ENCODE measurements around the gene DGLUCY. TPM values are rescaled to one million over a fixed set of nuclear protein-coding genes. Genes with fewer than 3 reads are reported as not detected.
"Not testable (repeated sequence)": the region's sequence is repeated elsewhere in the genome, so short reads cannot be mapped to it uniquely, and the experiment has no call there.

Gene DGLUCY
- total and polyA plus RNA-seq, 7 experiments from 2014 or later: 31.1 to 108 (median 87.8) TPM

- Mint-ChIP-seq H3K27ac (peak overlapping the region in 8 of 9 donors; percentile 12 to 85 (median 68)), H3K4me1 (peaks cover 6 to 29% (median 13%) of the 10 kb centered on the region in 7 donors), H3K36me3 (peaks cover 0 to 38% (median 15%) of the 10 kb centered on the region in 5 donors), H3K27me3 (no peaks in the 10 kb centered on the region), H3K4me3 (peak overlapping the region in 1 of 10 donors; percentile 8), H3K9me3 (no peaks in the 10 kb centered on the region)
- Histone ChIP-seq H3K4me1 (ENCODE audit: control insufficient read depth in 2 of 2, insufficient read depth in 2 of 2, low read length in 2 of 2) (peaks cover 0 to 8% of the 10 kb centered on the region in 2 donors), H3K9me3 (ENCODE audit: control insufficient read depth in 2 of 3, low read length in 3 of 3) (no peaks in the 10 kb centered on the region), H3K4me3 (ENCODE audit: low read length) (no peak overlapping the region), H3K27ac (ENCODE audit: low read depth, low read length) (peak overlapping the region; percentile 44), H3K27me3 (ENCODE audit: control insufficient read depth in 2 of 2, insufficient read depth in 2 of 2, low read length in 2 of 2) (no peaks in the 10 kb centered on the region), H3K36me3 (ENCODE audit: control insufficient read depth in 2 of 3, insufficient read depth in 3 of 3, low read length in 3 of 3) (peaks cover 5 to 38% (median 9%) of the 10 kb centered on the region in 3 experiments)
- ATAC-seq (peak; percentile 91), DNase-seq (peak; percentile 30 to 80 (median 68))
- intact Hi-C loops (cut with micrococcal nuclease): loop anchor here (1.0 to 5.0 kb wide), 8 partner anchors 17 to 241 kb away; partner anchors contain the start of gene CCDC88C (in 1 of the 2)
- ChIA-PET POLR2A (interaction anchor here (0.6 to 2.6 kb wide), 8 partner anchors 65 to 279 kb away, joined by 3 to 21 read pairs (median 3); no protein-coding TSS in a partner anchor), CTCF (interaction anchor here (0.5 to 12.6 kb wide), 26 partner anchors 9 to 892 kb away, joined by 3 to 204 read pairs (median 4); no protein-coding TSS in a partner anchor)
Observed at GRCh38 chr14:91177073-91178034, 63.5 kb downstream of the DGLUCY start.

- peaks cover 0 to 8% of the 10 kb centered on the region in 2 donors for H3K4me1 ChIP-seq (ENCODE audit: control insufficient read depth in 2 of 2, insufficient read depth in 2 of 2, low read length in 2 of 2)
- H3K27me3 ChIP-seq (ENCODE audit: control insufficient read depth in 2 of 2, insufficient read depth in 2 of 2, low read length in 2 of 2): no peaks in the 10 kb centered on the region
- Mint-ChIP-seq H3K36me3 (peaks cover 3 to 37% (median 21%) of the 10 kb centered on the region in 5 donors), H3K9me3 (no peaks in the 10 kb centered on the region), H3K4me3 (no peak overlapping the region), H3K27me3 (no peaks in the 10 kb centered on the region), H3K4me1 (peaks cover 2 to 24% (median 9%) of the 10 kb centered on the region in 7 donors), H3K27ac (no peak overlapping the region)
- ChIA-PET CTCF (interaction anchor here (12.6 kb wide), 1 partner anchor 103 kb away, joined by 204 read pairs; no protein-coding TSS in a partner anchor), POLR2A (no interaction called here)
- ATAC-seq: no peak
- no peak for DNase-seq
- no peaks in the 10 kb centered on the region for H3K9me3 ChIP-seq (ENCODE audit: control insufficient read depth in 2 of 3, low read length in 3 of 3)
- no peak overlapping the region for H3K27ac ChIP-seq (ENCODE audit: low read depth, low read length)
- peaks cover 5 to 39% (median 9%) of the 10 kb centered on the region in 3 experiments for H3K36me3 ChIP-seq (ENCODE audit: control insufficient read depth in 2 of 3, insufficient read depth in 3 of 3, low read length in 3 of 3)
- no peak overlapping the region for H3K4me3 ChIP-seq (ENCODE audit: low read length)
- intact Hi-C loops (cut with micrococcal nuclease): no loop called here
Observed at GRCh38 chr14:91180611-91181010, 66.7 kb downstream of the DGLUCY start.

- H3K27ac ChIP-seq (ENCODE audit: low read depth, low read length); intact Hi-C loops (cut with micrococcal nuclease); H3K9me3 Mint-ChIP-seq; H3K27me3 ChIP-seq (ENCODE audit: control insufficient read depth in 2 of 2, insufficient read depth in 2 of 2, low read length in 2 of 2); ATAC-seq; H3K27me3 Mint-ChIP-seq; H3K27ac Mint-ChIP-seq; H3K4me3 Mint-ChIP-seq; H3K9me3 ChIP-seq (ENCODE audit: control insufficient read depth in 2 of 3, low read length in 3 of 3); DNase-seq; POLR2A ChIA-PET; H3K4me3 ChIP-seq (ENCODE audit: low read length); H3K4me1 ChIP-seq (ENCODE audit: control insufficient read depth in 2 of 2, insufficient read depth in 2 of 2, low read length in 2 of 2): not testable (repeated sequence)
- CTCF ChIA-PET: interaction anchor here (1.0 kb wide), 1 partner anchor 9 kb away, joined by 4 read pairs; no protein-coding TSS in a partner anchor
- Mint-ChIP-seq H3K36me3 (peaks cover 3 to 41% (median 24%) of the 10 kb centered on the region in 5 donors), H3K4me1 (peaks cover 0 to 16% (median 0%) of the 10 kb centered on the region in 7 donors)
- H3K36me3 ChIP-seq (ENCODE audit: control insufficient read depth in 2 of 3, insufficient read depth in 3 of 3, low read length in 3 of 3): peaks cover 5 to 52% (median 9%) of the 10 kb centered on the region in 3 experiments
Observed at GRCh38 chr14:91182753-91183152, 68.9 kb downstream of the DGLUCY start.

- POLR2A ChIA-PET: interaction anchor here (1.3 kb wide), 1 partner anchor 10 kb away, joined by 3 read pairs; no protein-coding TSS in a partner anchor
Observed at GRCh38 chr14:91184559-91184958, 70.7 kb downstream of the DGLUCY start.

GRCh38 chr14:91185721-91186120 lies 71.8 kb downstream of the DGLUCY start:
- intact Hi-C loops (cut with micrococcal nuclease): no loop called here

More at GRCh38 chr14:91184559-91184958, 70.7 kb downstream of the DGLUCY start:
- no peaks in the 10 kb centered on the region for H3K27me3 ChIP-seq (ENCODE audit: control insufficient read depth in 2 of 2, insufficient read depth in 2 of 2, low read length in 2 of 2)
- H3K4me3 ChIP-seq (ENCODE audit: low read length): no peak overlapping the region
- peaks cover 11 to 60% (median 16%) of the 10 kb centered on the region in 3 experiments for H3K36me3 ChIP-seq (ENCODE audit: control insufficient read depth in 2 of 3, insufficient read depth in 3 of 3, low read length in 3 of 3)
- no peak overlapping the region for H3K27ac ChIP-seq (ENCODE audit: low read depth, low read length)
- CTCF ChIA-PET: no interaction called here
- H3K4me1 ChIP-seq (ENCODE audit: control insufficient read depth in 2 of 2, insufficient read depth in 2 of 2, low read length in 2 of 2): no peaks in the 10 kb centered on the region
- Mint-ChIP-seq H3K27ac (peak overlapping the region in 1 of 9 donors; percentile 25), H3K36me3 (peaks cover 3 to 49% (median 39%) of the 10 kb centered on the region in 5 donors), H3K4me1 (peaks cover 0 to 13% (median 0%) of the 10 kb centered on the region in 7 donors), H3K27me3 (no peaks in the 10 kb centered on the region), H3K4me3 (no peak overlapping the region), H3K9me3 (no peaks in the 10 kb centered on the region)
- no peaks in the 10 kb centered on the region for H3K9me3 ChIP-seq (ENCODE audit: control insufficient read depth in 2 of 3, low read length in 3 of 3)
- intact Hi-C loops (cut with micrococcal nuclease): no loop called here
- ATAC-seq (no peak), DNase-seq (no peak)

GRCh38 chr14:91186515-91187066 lies 72.7 kb downstream of the DGLUCY start:
- CTCF ChIA-PET: interaction anchor here (0.5 to 0.7 kb wide), 3 partner anchors 166 to 371 kb away, joined by 3 to 4 read pairs (median 3); no protein-coding TSS in a partner anchor
- POLR2A ChIA-PET: no interaction called here

More at GRCh38 chr14:91185721-91186120, 71.8 kb downstream of the DGLUCY start:
- Mint-ChIP-seq H3K9me3 (no peaks in the 10 kb centered on the region), H3K4me1 (peaks cover 0 to 12% (median 0%) of the 10 kb centered on the region in 7 donors), H3K27me3 (no peaks in the 10 kb centered on the region), H3K27ac (no peak overlapping the region), H3K36me3 (peaks cover 9 to 55% (median 45%) of the 10 kb centered on the region in 5 donors), H3K4me3 (no peak overlapping the region)
- peaks cover 14 to 68% (median 16%) of the 10 kb centered on the region in 3 experiments for H3K36me3 ChIP-seq (ENCODE audit: control insufficient read depth in 2 of 3, insufficient read depth in 3 of 3, low read length in 3 of 3)
- CTCF ChIA-PET: interaction anchor here (0.6 to 1.0 kb wide), 2 partner anchors 80 to 103 kb away, joined by 3 to 6 read pairs; no protein-coding TSS in a partner anchor
- POLR2A ChIA-PET: no interaction called here
- no peaks in the 10 kb centered on the region for H3K9me3 ChIP-seq (ENCODE audit: control insufficient read depth in 2 of 3, low read length in 3 of 3)
- no peak overlapping the region for H3K4me3 ChIP-seq (ENCODE audit: low read length)
- no peak overlapping the region for H3K27ac ChIP-seq (ENCODE audit: low read depth, low read length)
- H3K27me3 ChIP-seq (ENCODE audit: control insufficient read depth in 2 of 2, insufficient read depth in 2 of 2, low read length in 2 of 2): no peaks in the 10 kb centered on the region
- no peaks in the 10 kb centered on the region for H3K4me1 ChIP-seq (ENCODE audit: control insufficient read depth in 2 of 2, insufficient read depth in 2 of 2, low read length in 2 of 2)
- DNase-seq (no peak), ATAC-seq (no peak)

More at GRCh38 chr14:91186515-91187066, 72.7 kb downstream of the DGLUCY start:
- no peak overlapping the region for H3K4me3 Mint-ChIP-seq
- Histone ChIP-seq H3K36me3 (ENCODE audit: control insufficient read depth in 2 of 3, insufficient read depth in 3 of 3, low read length in 3 of 3) (peaks cover 8 to 68% (median 18%) of the 10 kb centered on the region in 3 experiments), H3K27me3 (ENCODE audit: control insufficient read depth in 2 of 2, insufficient read depth in 2 of 2, low read length in 2 of 2) (no peaks in the 10 kb centered on the region), H3K27ac (ENCODE audit: low read depth, low read length) (no peak overlapping the region), H3K4me3 (ENCODE audit: low read length) (no peak overlapping the region), H3K9me3 (ENCODE audit: control insufficient read depth in 2 of 3, low read length in 3 of 3) (no peaks in the 10 kb centered on the region), H3K4me1 (ENCODE audit: control insufficient read depth in 2 of 2, insufficient read depth in 2 of 2, low read length in 2 of 2) (no peaks in the 10 kb centered on the region)
- H3K27me3 Mint-ChIP-seq: no peaks in the 10 kb centered on the region
- ATAC-seq: no peak
- H3K9me3 Mint-ChIP-seq: no peaks in the 10 kb centered on the region
- peaks cover 11 to 55% (median 45%) of the 10 kb centered on the region in 5 donors for H3K36me3 Mint-ChIP-seq
- H3K27ac Mint-ChIP-seq: no peak overlapping the region
- H3K4me1 Mint-ChIP-seq: peaks cover 0 to 8% (median 0%) of the 10 kb centered on the region in 7 donors
- intact Hi-C loops (cut with micrococcal nuclease): no loop called here
- no peak for DNase-seq

All from naive thymus-derived CD4-positive, alpha-beta T cell (primary cell).